Panc1 (cell line): ENCODE results near the gene CPEB1. TPM values are rescaled to one million over a fixed set of nuclear protein-coding genes. Genes with fewer than 3 reads are reported as not detected.
"Not testable (repeated sequence)": the region's sequence is repeated elsewhere in the genome, so short reads cannot be mapped to it uniquely, and the experiment has no call there.

Source experiments
- ATAC-seq: fragments of 200-7000 bp; cut with Tn5 transposase; 2 replicates; pipeline ENCODE4 v1.9.1; 2020; ENCODE audit warnings: mild to moderate bottlenecking, moderate library complexity
- BruUV-seq: library from RNA; stranded (reverse); fragments of 400-500 nt; replicated peaks from 2 replicates; lab custom pipeline; 2021; lab: Mats Ljungman, UMichigan
- CTCF ChIA-PET: fragments of 300-600 bp; sonication (Branson Sonifier 250); formaldehyde crosslinking; loops from one replicate; lab custom pipeline; 2022; ENCODE audit warnings: antibody characterized with exemption; lab: Charles Lee
- POLR2A ChIA-PET: fragments of 300-600 bp; sonication (Branson Sonifier 250); formaldehyde crosslinking; loops from one replicate; lab custom pipeline; 2022; ENCODE audit warnings: antibody characterized with exemption; lab: Charles Lee
- DNase-seq: peaks from one replicate; pipeline ENCODE4 v3.0.0-alpha.2; 2010; ENCODE audit warnings: low read depth, low spot score
- H3K27ac ChIP-seq: 2 replicates; pipeline ENCODE4 v1.5.1; 2011; ENCODE audit warnings: mild to moderate bottlenecking, low read length, inconsistent platforms
- H3K27me3 ChIP-seq: fragments of 200-500 bp; sonication (Bioruptor generic); 2 replicates; pipeline ENCODE4 v1.6.0; 2014; ENCODE audit warnings: low read length, inconsistent platforms; ENCODE audit not compliant: control insufficient read depth, insufficient read depth
- H3K36me3 ChIP-seq: fragments of 200-500 bp; sonication (Bioruptor generic); 2 replicates; pipeline ENCODE4 v1.5.1; 2014; ENCODE audit warnings: inconsistent platforms, mild to moderate bottlenecking, low read length, moderate library complexity; ENCODE audit not compliant: control insufficient read depth, insufficient read depth
- H3K4me1 ChIP-seq: 2 replicates; pipeline ENCODE4 v1.5.1; 2011; ENCODE audit warnings: inconsistent platforms, mild to moderate bottlenecking, low read length, moderate library complexity; ENCODE audit not compliant: control insufficient read depth, insufficient read depth
- H3K4me3 ChIP-seq, 2 experiments: 2 replicates each; pipeline ENCODE4 v1.5.1; 2011 to 2012; ENCODE audit warnings: low read depth in 2 of 2, low read length in 2 of 2, mild to moderate bottlenecking in 2 of 2, inconsistent platforms in 1 of 2, moderate library complexity in 1 of 2
- H3K9me3 ChIP-seq: fragments of 200-500 bp; sonication (Bioruptor generic); 2 replicates; pipeline ENCODE4 v1.5.1; 2014; ENCODE audit warnings: low read depth, mild to moderate bottlenecking, inconsistent platforms, low read length, moderate library complexity; ENCODE audit not compliant: control insufficient read depth, insufficient read depth
- POLR2AphosphoS5 ChIP-seq: IDR thresholded peaks from 2 replicates; pipeline ENCODE4 v1.6.1; 2012; ENCODE audit warnings: mild to moderate bottlenecking, low read depth, low read length, moderate library complexity
- SIN3A ChIP-seq: IDR thresholded peaks from 2 replicates; pipeline ENCODE4 v1.6.1; 2012; ENCODE audit warnings: low read depth, mild to moderate bottlenecking, low read length, moderate library complexity, borderline replicate concordance; ENCODE audit not compliant: insufficient read depth
- TCF7L2 ChIP-seq: IDR thresholded peaks from 2 replicates; pipeline ENCODE4 v1.6.1; 2011; ENCODE audit warnings: mild to moderate bottlenecking, low read depth, low read length, inconsistent platforms
- in situ Hi-C: cut with HindIII; loops from 2 replicates; pipeline ENCODE4 v1.10.0; 2016; ENCODE audit warnings: low sequenced_read_pairs, low pct_unique_long_range_greater_than_20kb
- intact Hi-C: fragments of 100-400 bp; cut with micrococcal nuclease; formaldehyde crosslinking; loops from one replicate; pipeline ENCODE4 v1.10.0; 2022; ENCODE audit not compliant: unreplicated experiment
- total RNA-seq: library from RNA; stranded (reverse); gene quantifications from one replicate; pipeline ENCODE4 v1.2.1, GENCODE V29; 2021; ENCODE audit not compliant: unreplicated experiment
- TF ChIP-seq, protein P1 (sequence below), 2 experiments: IDR thresholded peaks; 2 replicates each; pipeline ENCODE4 v1.6.1; 2011 to 2012; ENCODE audit warnings: low read depth in 2 of 2, control low read depth in 1 of 2, low read length in 1 of 2, mild to moderate bottlenecking in 1 of 2, moderate library complexity in 1 of 2; ENCODE audit not compliant: insufficient read depth in 1 of 2
- TF ChIP-seq, protein P2 (sequence below): fragments of 450-650 bp; IDR thresholded peaks from 2 replicates; pipeline ENCODE4 v1.5.1; 2017; ENCODE audit warnings: mild to moderate bottlenecking

CPEB1 gene
- total RNA-seq, 1 experiment from 2014 or later, result 19.5 TPM

DNA sequence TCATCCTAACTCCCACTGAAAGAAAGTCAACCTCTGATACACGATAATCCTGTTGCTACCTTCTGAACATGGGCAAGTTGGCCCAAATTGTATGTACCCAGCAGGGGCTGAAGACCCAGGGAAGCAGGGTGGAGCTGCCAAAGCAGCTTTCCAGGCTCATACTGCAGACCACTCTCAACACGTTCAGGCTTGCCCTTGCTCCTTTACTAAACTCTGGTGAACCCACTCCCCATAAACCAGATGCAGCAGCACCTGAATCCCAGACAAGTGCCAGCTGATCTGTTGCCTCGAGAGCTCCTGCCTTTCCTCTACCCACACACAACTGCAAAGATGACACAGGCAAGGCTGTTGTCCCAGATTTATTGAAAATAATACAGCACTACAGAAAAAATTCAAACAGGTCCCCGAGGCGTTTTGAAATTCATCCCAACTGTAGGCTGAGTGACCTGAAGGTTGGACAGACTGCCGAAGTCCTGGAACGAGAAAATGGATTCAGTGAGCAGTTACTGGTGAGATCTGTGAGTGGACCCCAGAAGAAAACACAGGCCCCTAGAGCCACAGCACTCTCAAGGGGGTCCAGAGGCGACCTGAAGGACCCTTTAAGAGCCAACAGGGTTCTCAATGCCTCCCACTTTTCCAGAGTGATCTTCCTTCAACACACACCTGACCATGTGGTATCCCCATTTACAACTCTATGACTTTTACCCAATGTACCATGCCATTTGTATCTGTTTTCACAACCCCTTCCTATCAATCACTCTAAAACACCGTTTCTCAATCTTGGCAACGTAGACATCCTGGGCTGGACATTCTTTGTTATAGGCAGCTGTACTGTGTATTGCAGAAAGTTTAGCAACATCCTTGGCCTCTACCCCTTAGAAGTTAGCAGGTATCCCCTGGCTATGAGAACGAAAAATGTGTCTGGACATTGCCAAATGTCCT, 110.5 kb downstream of the CPEB1 start:
- Histone ChIP-seq H3K4me3 (no peak overlapping the region), H3K36me3 (peaks cover 30% of the 10 kb centered on the region), H3K9me3 (no peaks in the 10 kb centered on the region), H3K27me3 (no peaks in the 10 kb centered on the region), H3K27ac (no peak overlapping the region), H3K4me1 (peaks cover 15% of the 10 kb centered on the region)
- ChIA-PET CTCF (no interaction called here), POLR2A (no interaction called here)
- ATAC-seq, result no peak
- BruUV-seq, result no TSS peak
- TF ChIP-seq SIN3A (no peak), POLR2AphosphoS5 (no peak), TCF7L2 (no peak)
- TF ChIP-seq, protein P1, sequence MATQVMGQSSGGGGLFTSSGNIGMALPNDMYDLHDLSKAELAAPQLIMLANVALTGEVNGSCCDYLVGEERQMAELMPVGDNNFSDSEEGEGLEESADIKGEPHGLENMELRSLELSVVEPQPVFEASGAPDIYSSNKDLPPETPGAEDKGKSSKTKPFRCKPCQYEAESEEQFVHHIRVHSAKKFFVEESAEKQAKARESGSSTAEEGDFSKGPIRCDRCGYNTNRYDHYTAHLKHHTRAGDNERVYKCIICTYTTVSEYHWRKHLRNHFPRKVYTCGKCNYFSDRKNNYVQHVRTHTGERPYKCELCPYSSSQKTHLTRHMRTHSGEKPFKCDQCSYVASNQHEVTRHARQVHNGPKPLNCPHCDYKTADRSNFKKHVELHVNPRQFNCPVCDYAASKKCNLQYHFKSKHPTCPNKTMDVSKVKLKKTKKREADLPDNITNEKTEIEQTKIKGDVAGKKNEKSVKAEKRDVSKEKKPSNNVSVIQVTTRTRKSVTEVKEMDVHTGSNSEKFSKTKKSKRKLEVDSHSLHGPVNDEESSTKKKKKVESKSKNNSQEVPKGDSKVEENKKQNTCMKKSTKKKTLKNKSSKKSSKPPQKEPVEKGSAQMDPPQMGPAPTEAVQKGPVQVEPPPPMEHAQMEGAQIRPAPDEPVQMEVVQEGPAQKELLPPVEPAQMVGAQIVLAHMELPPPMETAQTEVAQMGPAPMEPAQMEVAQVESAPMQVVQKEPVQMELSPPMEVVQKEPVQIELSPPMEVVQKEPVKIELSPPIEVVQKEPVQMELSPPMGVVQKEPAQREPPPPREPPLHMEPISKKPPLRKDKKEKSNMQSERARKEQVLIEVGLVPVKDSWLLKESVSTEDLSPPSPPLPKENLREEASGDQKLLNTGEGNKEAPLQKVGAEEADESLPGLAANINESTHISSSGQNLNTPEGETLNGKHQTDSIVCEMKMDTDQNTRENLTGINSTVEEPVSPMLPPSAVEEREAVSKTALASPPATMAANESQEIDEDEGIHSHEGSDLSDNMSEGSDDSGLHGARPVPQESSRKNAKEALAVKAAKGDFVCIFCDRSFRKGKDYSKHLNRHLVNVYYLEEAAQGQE (IDR thresholded peaks at IDR 0.05; ENCODE audit: insufficient read depth in 1 of 2, low read depth in 2 of 2, low read length in 1 of 2), result no peak
- TF ChIP-seq, protein P2, sequence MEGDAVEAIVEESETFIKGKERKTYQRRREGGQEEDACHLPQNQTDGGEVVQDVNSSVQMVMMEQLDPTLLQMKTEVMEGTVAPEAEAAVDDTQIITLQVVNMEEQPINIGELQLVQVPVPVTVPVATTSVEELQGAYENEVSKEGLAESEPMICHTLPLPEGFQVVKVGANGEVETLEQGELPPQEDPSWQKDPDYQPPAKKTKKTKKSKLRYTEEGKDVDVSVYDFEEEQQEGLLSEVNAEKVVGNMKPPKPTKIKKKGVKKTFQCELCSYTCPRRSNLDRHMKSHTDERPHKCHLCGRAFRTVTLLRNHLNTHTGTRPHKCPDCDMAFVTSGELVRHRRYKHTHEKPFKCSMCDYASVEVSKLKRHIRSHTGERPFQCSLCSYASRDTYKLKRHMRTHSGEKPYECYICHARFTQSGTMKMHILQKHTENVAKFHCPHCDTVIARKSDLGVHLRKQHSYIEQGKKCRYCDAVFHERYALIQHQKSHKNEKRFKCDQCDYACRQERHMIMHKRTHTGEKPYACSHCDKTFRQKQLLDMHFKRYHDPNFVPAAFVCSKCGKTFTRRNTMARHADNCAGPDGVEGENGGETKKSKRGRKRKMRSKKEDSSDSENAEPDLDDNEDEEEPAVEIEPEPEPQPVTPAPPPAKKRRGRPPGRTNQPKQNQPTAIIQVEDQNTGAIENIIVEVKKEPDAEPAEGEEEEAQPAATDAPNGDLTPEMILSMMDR, result no peak
- intact Hi-C loops (no loop called here), in situ Hi-C loops (no loop called here)
- no peak for DNase-seq

DNA sequence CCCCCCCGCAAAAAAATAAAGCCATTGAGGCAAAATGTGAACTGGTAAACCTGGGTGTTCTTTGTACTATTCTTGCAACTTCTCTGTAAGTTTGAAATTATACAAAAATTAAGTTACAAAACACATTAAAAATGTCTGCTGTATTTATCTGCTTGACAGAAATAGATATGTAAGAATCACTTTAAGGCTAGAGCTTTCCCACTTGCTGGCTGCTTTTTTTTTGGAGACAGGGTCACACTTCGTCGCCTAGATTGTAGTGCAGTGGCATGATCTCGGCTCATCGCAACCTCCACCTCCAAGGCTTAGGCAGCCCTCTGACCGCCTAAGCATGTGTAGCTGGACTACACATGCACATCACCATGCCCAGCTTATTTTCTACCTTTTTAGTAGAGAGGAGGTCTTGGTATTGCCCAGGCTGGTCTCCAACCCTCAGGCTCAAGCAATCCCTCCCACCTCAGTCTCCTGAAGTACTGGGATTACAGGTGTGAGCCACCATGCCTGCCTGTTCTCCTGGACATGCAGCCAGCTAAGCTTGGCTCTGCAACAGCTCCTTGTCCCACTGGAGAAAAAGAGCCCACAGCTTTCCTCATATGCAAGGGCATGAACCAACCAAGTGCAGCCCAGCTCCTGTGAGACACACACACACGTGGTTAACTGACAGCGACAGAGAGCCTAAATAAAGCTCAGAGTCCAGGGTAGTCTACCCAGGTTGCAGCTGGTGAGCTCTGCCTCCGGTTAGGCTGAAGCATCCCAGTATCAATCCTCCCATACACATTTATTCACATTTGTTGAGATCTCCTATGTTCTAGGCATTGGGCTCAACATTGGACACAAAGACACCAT, 111.4 kb downstream of the CPEB1 start:
- intact Hi-C loops, result no loop called here
- Histone ChIP-seq H3K4me1 (peaks cover 21% of the 10 kb centered on the region), H3K27me3 (no peaks in the 10 kb centered on the region), H3K9me3 (no peaks in the 10 kb centered on the region), H3K36me3 (peaks cover 30% of the 10 kb centered on the region), H3K27ac (no peak overlapping the region), H3K4me3 (no peak overlapping the region)
- DNase-seq (no peak), ATAC-seq (no peak)
- in situ Hi-C loops, result no loop called here
- TF ChIP-seq, protein P2, result no peak
- TF ChIP-seq POLR2AphosphoS5, result peak; percentile 31; the same call in 1 of the 2 replicates
- no TSS peak for BruUV-seq
- POLR2A ChIA-PET, result interaction anchor here (1.0 kb wide), 1 partner anchor 273 kb away, joined by 5 read pairs; no protein-coding TSS in a partner anchor
- CTCF ChIA-PET, result no interaction called here

DNA sequence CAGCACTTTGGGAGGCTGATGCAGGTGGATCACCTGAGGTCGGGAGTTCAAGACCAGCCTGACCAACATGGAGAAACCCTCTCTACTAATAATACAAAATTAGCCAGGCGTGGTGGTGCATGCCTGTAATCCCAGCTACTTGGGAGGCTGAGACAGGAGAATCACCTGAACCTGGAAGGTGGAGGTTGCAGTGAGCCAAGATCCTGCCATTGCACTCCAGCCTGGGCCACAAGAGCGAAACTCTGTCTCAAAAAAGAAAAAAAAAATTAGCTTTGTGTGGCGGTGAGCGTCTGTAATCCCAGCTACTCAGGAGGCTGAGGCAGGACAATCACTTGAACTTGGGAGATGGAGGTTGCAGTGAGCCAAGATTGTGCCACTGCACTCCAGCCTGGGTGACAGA, 112.0 kb downstream of the CPEB1 start:
- BruUV-seq, DNase-seq, CTCF ChIA-PET, H3K4me3 ChIP-seq, in situ Hi-C loops, ATAC-seq, H3K27ac ChIP-seq, H3K27me3 ChIP-seq, H3K9me3 ChIP-seq, intact Hi-C loops: not testable (repeated sequence)
- Histone ChIP-seq H3K4me1 (peaks cover 22% of the 10 kb centered on the region), H3K36me3 (peaks cover 30% of the 10 kb centered on the region)
- POLR2A ChIA-PET, result interaction anchor here (1.0 kb wide), 1 partner anchor 273 kb away, joined by 5 read pairs; no protein-coding TSS in a partner anchor

DNA sequence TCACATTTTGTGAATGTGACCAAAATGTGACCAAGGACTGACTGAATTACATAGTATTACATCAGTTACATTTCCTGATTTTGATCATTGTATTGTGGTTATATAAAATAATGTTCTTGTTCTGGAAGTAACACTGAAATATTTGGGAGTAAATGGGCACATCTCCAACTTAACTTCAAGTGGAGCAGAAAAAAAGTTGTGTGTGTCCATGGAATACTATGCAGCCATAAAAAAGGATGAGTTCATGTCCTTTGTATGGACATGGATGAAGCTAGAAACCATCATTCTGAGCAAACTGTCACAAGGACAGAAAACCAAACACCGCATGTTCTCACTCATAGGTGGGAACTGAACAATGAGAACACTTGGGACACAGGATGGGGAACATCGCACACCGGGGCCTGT, 112.7 kb downstream of the CPEB1 start:
- BruUV-seq, ATAC-seq, H3K4me3 ChIP-seq, CTCF ChIA-PET, POLR2A ChIA-PET, H3K27me3 ChIP-seq, in situ Hi-C loops, DNase-seq, intact Hi-C loops, H3K9me3 ChIP-seq, H3K27ac ChIP-seq: not testable (repeated sequence)
- Histone ChIP-seq H3K36me3 (peaks cover 30% of the 10 kb centered on the region), H3K4me1 (peaks cover 22% of the 10 kb centered on the region)
